ENCODE measurements around the gene COL3A1. TPM values are rescaled to one million over a fixed set of nuclear protein-coding genes. Genes with fewer than 3 reads are reported as not detected.

The COL3A1 gene
- total and polyA plus RNA-seq, 2 of the 13 experiments (the other 11 are each of a cell fraction or from before 2014, with no cell fraction given), result 0.04 TPM; not detected in 1

- Histone ChIP-seq H3K36me3 (replicated peaks in 1 of 2; ENCODE audit: control insufficient read depth in 1 of 2, insufficient read depth in 2 of 2, low read length in 2 of 2) (no peaks in the 10 kb centered on the region), H3K27me3 (ENCODE audit: control insufficient read depth in 1 of 2, insufficient read depth in 2 of 2, low read length in 2 of 2) (no peaks in the 10 kb centered on the region), H4K20me1 (ENCODE audit: insufficient read depth, low read length) (no peaks in the 10 kb centered on the region), H3K27ac (ENCODE audit: extremely low read length, insufficient read depth, low read length) (no peak overlapping the region), H3K9ac (ENCODE audit: insufficient read depth, low read depth, low read length) (no peak overlapping the region), H3K9me3 (ENCODE audit: low read length) (no peaks in the 10 kb centered on the region), H3K4me3 (replicated peaks in 1 of 3; ENCODE audit: insufficient read depth in 1 of 3, low read depth in 2 of 3, low read length in 3 of 3) (no peak overlapping the region), H2AFZ (ENCODE audit: low read length) (no peak overlapping the region), H3K79me2 (ENCODE audit: insufficient read depth, low read length) (no peaks in the 10 kb centered on the region), H3K4me2 (ENCODE audit: low read depth, low read length) (no peak overlapping the region), H3K4me1 (ENCODE audit: insufficient read depth, low read length) (no peaks in the 10 kb centered on the region)
- FAIRE-seq, result no peak
- under 1% methylated on average over 2 of the region's 2 CpGs for WGBS (ENCODE audit: low lambda C conversion rate)
- ChIA-PET CTCF (ENCODE audit: low intra/inter-chr PET ratio, low total read pairs) (no interaction called here), POLR2A (no interaction called here)
- ATAC-seq, result no peak
- BruUV-seq (replicated peaks), result no TSS peak
- no peak for DNase-seq (ENCODE audit: low spot score)
- TF ChIP-seq ZNF766 (CRISPR knock-in tag; IDR thresholded peaks at IDR 0.05; ENCODE audit: borderline replicate concordance), result no peak
- no peak for TF ChIP-seq KLF16 (CRISPR knock-in tag; IDR thresholded peaks at IDR 0.05)
- no peak for TF ChIP-seq ZNF629 (CRISPR knock-in tag; conservative IDR thresholded peaks at IDR 0.05)
- no peak for TF ChIP-seq ZNF678 (CRISPR knock-in tag; IDR thresholded peaks at IDR 0.05)
- TF ChIP-seq MTF2 (CRISPR knock-in tag; IDR thresholded peaks at IDR 0.05; ENCODE audit: borderline replicate concordance), result no peak
- no peak for TF ChIP-seq FOXM1 (CRISPR knock-in tag; IDR thresholded peaks at IDR 0.05)
- TF ChIP-seq ZBTB7A (CRISPR knock-in tag; IDR thresholded peaks at IDR 0.05), result no peak
- no peak for TF ChIP-seq RFXAP (CRISPR knock-in tag; IDR thresholded peaks at IDR 0.05; ENCODE audit: borderline replicate concordance)
- TF ChIP-seq ZNF12 (CRISPR knock-in tag; IDR thresholded peaks at IDR 0.05), result no peak
- TF ChIP-seq ZFP82 (CRISPR knock-in tag; IDR thresholded peaks at IDR 0.05; ENCODE audit: borderline replicate concordance), result no peak
- no peak for TF ChIP-seq ZNF263 (CRISPR knock-in tag; IDR thresholded peaks at IDR 0.05)
- TF ChIP-seq ZNF329 (CRISPR knock-in tag; IDR thresholded peaks at IDR 0.05; ENCODE audit: low read depth), result no peak
- no peak for TF ChIP-seq ETS1 (CRISPR knock-in tag; IDR thresholded peaks at IDR 0.05)
- TF ChIP-seq CTCF (CRISPR knock-in tag; IDR thresholded peaks at IDR 0.05), result no peak
- no peak for TF ChIP-seq ZNF44 (CRISPR knock-in tag; IDR thresholded peaks at IDR 0.05)
- TF ChIP-seq KLF6 (CRISPR knock-in tag; IDR thresholded peaks at IDR 0.05), result no peak
- no peak for TF ChIP-seq ZNF570 (CRISPR knock-in tag; IDR thresholded peaks at IDR 0.05; ENCODE audit: borderline replicate concordance)
- TF ChIP-seq RBM39 (IDR thresholded peaks at IDR 0.05; ENCODE audit: low read depth, low read length, poor library complexity, severe bottlenecking), result no peak
- TF ChIP-seq ZNF143 (CRISPR knock-in tag; IDR thresholded peaks at IDR 0.05), result no peak
- no peak for TF ChIP-seq ZSCAN29 (CRISPR knock-in tag; conservative IDR thresholded peaks at IDR 0.05)
- intact Hi-C loops (cut with micrococcal nuclease; ENCODE audit: unreplicated experiment) (no loop called here), in situ Hi-C loops (cut with HindIII; ENCODE audit: extremely low pct_ligation_motif_present, low pct_unique_long_range_greater_than_20kb) (no loop called here)
These were observed 17.9 kb upstream of the COL3A1 start for GRCh38 chr2:188956290-188956689.
